Stimulated activated naive CD4-positive, alpha-beta T cell (primary cell): Measurements from ENCODE around the gene STAT1.
"Not testable (repeated sequence)": the region's sequence is repeated elsewhere in the genome, so short reads cannot be mapped to it uniquely, and the experiment has no call there.

Experiments used
- DNase-seq, 6 experiments: peaks; one replicate each; lab custom pipeline; 2025; lab: John Stamatoyannopoulos, UW

The STAT1 gene

GRCh38 chr2:190981733-190982132, 32.2 kb downstream of the STAT1 start:
- DNase-seq, result no peak

GRCh38 chr2:190981333-190981732, 32.6 kb downstream of the STAT1 start:
- DNase-seq, result no peak

GRCh38 chr2:190980630-190981209, 33.3 kb downstream of the STAT1 start:
- DNase-seq, result no peak

GRCh38 chr2:190979906-190980629, 33.9 kb downstream of the STAT1 start:
- no peak for DNase-seq

GRCh38 chr2:190978389-190979053, 35.5 kb downstream of the STAT1 start:
- DNase-seq, result no peak

GRCh38 chr2:190977505-190977904, 36.5 kb downstream of the STAT1 start:
- no peak for DNase-seq

GRCh38 chr2:190976521-190976920, 37.5 kb downstream of the STAT1 start:
- DNase-seq, result no peak

- DNase-seq, result no peak
Measured at GRCh38 chr2:190974629-190975361, 39.2 kb downstream of the STAT1 start.

GRCh38 chr2:190973726-190974628, 40.0 kb downstream of the STAT1 start:
- DNase-seq, result no peak

- no peak for DNase-seq
Measured at GRCh38 chr2:190973262-190973661, 40.7 kb downstream of the STAT1 start.

GRCh38 chr2:190972846-190973245, 41.1 kb downstream of the STAT1 start:
- DNase-seq, result no peak

- DNase-seq, result no peak
Measured at GRCh38 chr2:190972213-190972612, 41.8 kb downstream of the STAT1 start.

GRCh38 chr2:190970873-190971506, 43.0 kb downstream of the STAT1 start:
- no peak for DNase-seq

GRCh38 chr2:190970160-190970559, 43.8 kb downstream of the STAT1 start:
- no peak for DNase-seq

- DNase-seq, result no peak
Measured at GRCh38 chr2:190968522-190968921, 45.4 kb downstream of the STAT1 start.

GRCh38 chr2:190965580-190966222, 48.3 kb downstream of the STAT1 start:
- no peak for DNase-seq

GRCh38 chr2:190964170-190964795, 49.7 kb downstream of the STAT1 start:
- no peak for DNase-seq

- DNase-seq, result no peak
Measured at GRCh38 chr2:190963088-190963487, 50.9 kb downstream of the STAT1 start.

GRCh38 chr2:190961918-190962487, 52.0 kb downstream of the STAT1 start:
- DNase-seq, result no peak

GRCh38 chr2:190961117-190961516, 52.9 kb downstream of the STAT1 start:
- DNase-seq, result not testable (repeated sequence)
